ENCODE results near the gene MPV17L2.

Gene MPV17L2

GRCh38 chr19:18160971-18161635, 31.9 kb upstream of the MPV17L2 start:
- DNase-seq: peak; percentile 39

- DNase-seq: no peak
Measured at GRCh38 chr19:18161636-18162002, 31.4 kb upstream of the MPV17L2 start.

GRCh38 chr19:18164072-18164471, 28.9 kb upstream of the MPV17L2 start:
- no peak for DNase-seq

- DNase-seq: no peak
Measured at GRCh38 chr19:18165794-18166544, 27.0 kb upstream of the MPV17L2 start.

- no peak for DNase-seq
Measured at GRCh38 chr19:18167011-18167410, 26.0 kb upstream of the MPV17L2 start.

GRCh38 chr19:18167975-18168645, 24.9 kb upstream of the MPV17L2 start:
- no peak for DNase-seq

- no peak for DNase-seq
Measured at GRCh38 chr19:18168673-18169381, 24.2 kb upstream of the MPV17L2 start.

- no peak for DNase-seq
Measured at GRCh38 chr19:18170714-18171255, 22.2 kb upstream of the MPV17L2 start.

GRCh38 chr19:18171605-18172327, 21.3 kb upstream of the MPV17L2 start:
- DNase-seq: no peak

GRCh38 chr19:18172331-18173053, 20.5 kb upstream of the MPV17L2 start:
- no peak for DNase-seq

- DNase-seq: no peak
Measured at GRCh38 chr19:18173054-18173571, 19.9 kb upstream of the MPV17L2 start.

GRCh38 chr19:18173572-18174288, 19.3 kb upstream of the MPV17L2 start, which contains the start of gene IFI30:
IFI30 (plus strand) TSS chr19:18173813; CDS start chr19:18173842, 29 bp downstream.
- DNase-seq: peak; percentile 91

GRCh38 chr19:18174983-18175382, 18.0 kb upstream of the MPV17L2 start:
- no peak for DNase-seq

- no peak for DNase-seq
Measured at GRCh38 chr19:18176367-18177310, 16.4 kb upstream of the MPV17L2 start.

- DNase-seq: no peak
Measured at GRCh38 chr19:18179957-18180356, 13.1 kb upstream of the MPV17L2 start.

- no peak for DNase-seq
Measured at GRCh38 chr19:18183529-18183928, 9.5 kb upstream of the MPV17L2 start.

- no peak for DNase-seq
Measured at GRCh38 chr19:18185538-18185937, 7.5 kb upstream of the MPV17L2 start.

GRCh38 chr19:18190278-18190677, 2.7 kb upstream of the MPV17L2 start:
- no peak for DNase-seq

- DNase-seq: no peak
Measured at GRCh38 chr19:18191640-18192062, 1.4 kb upstream of the MPV17L2 start.

All from DMS153 (cell line).